Adrenal gland (tissue), 5 donors: Measurements from ENCODE around the gene AP1S3.

Source experiments
- CTCF ChIP-seq, 6 experiments: fragments of 450-650 bp in 4 of 6; fragments of 200-600 bp in 2 of 6; sonication (generic) in 1 of 6; IDR thresholded peaks; 1 replicate in 5 of 6; 2 replicates in 1 of 6; pipeline versions ENCODE4 v1.5.1 to v1.8.0; 2016 to 2021; ENCODE audit warnings: antibody characterized with exemption in 6 of 6, mild to moderate bottlenecking in 2 of 6, moderate library complexity in 1 of 6
- POLR2A ChIP-seq, 2 donors: fragments of 450-650 bp; IDR thresholded peaks; one replicate each; pipeline ENCODE4 v1.6.1; 2017; ENCODE audit warnings: antibody characterized with exemption in 2 of 2, mild to moderate bottlenecking in 2 of 2, moderate library complexity in 1 of 2
- donor health status: DM: no; HTN: no; CAD: no.

- TF ChIP-seq POLR2A (IDR thresholded peaks at IDR 0.05) (no peak), CTCF (IDR thresholded peaks at IDR 0.05) (no peak)
Observed at GRCh38 chr2:223725986-223726970, 111.1 kb downstream of the AP1S3 start.
